Measurements from ENCODE around the gene PITX1.

GRCh38 chr5:135004376-135004775 is 29.7 kb downstream of the PITX1 start:
- no peak for TF ChIP-seq CTCF (IDR thresholded peaks at IDR 0.05)
- TF ChIP-seq POLR2A (IDR thresholded peaks at IDR 0.05), result no peak
